PC-3 (cell line): ENCODE data around the gene TNP1. TPM values are rescaled to one million over a fixed set of nuclear protein-coding genes. Genes with fewer than 3 reads are reported as not detected.

Experiments used
- ATAC-seq: fragments of 200-7000 bp; cut with Tn5 transposase; 2 replicates; pipeline ENCODE4 v1.9.1; 2020; ENCODE audit warnings: mild to moderate bottlenecking, moderate library complexity
- BruUV-seq: library from RNA; stranded (reverse); fragments of 400-500 nt; replicated peaks from 2 replicates; lab custom pipeline; 2021; lab: Mats Ljungman, UMichigan
- CTCF ChIA-PET: fragments of 300-600 bp; sonication (Branson Sonifier 250); formaldehyde crosslinking; loops from one replicate; lab custom pipeline; 2022; ENCODE audit warnings: antibody characterized with exemption; lab: Charles Lee
- POLR2A ChIA-PET: fragments of 300-600 bp; sonication (Branson Sonifier 250); formaldehyde crosslinking; loops from one replicate; lab custom pipeline; 2022; ENCODE audit warnings: antibody characterized with exemption; ENCODE audit not compliant: unreplicated experiment; lab: Charles Lee
- DNase-seq: peaks from one replicate; pipeline ENCODE4 v3.0.0-alpha.2; 2015
- H2AFZ ChIP-seq: fragments of 300-600 bp; sonication (generic); 2 replicates; pipeline ENCODE4 v1.6.0; 2016; ENCODE audit warnings: antibody characterized with exemption, low read length
- H3F3A ChIP-seq: fragments of 300-600 bp; sonication (generic); one replicate; pipeline ENCODE4 v1.6.0; 2017; ENCODE audit warnings: antibody characterized with exemption, low read length, control low read depth, mild to moderate bottlenecking; ENCODE audit not compliant: unreplicated experiment
- H3K27ac ChIP-seq: fragments of 300-600 bp; sonication (generic); 2 replicates; pipeline ENCODE4 v1.5.1; 2016; ENCODE audit warnings: mild to moderate bottlenecking, low read length
- H3K27me3 ChIP-seq: fragments of 300-600 bp; sonication (generic); 2 replicates; pipeline ENCODE4 v1.6.1; 2016; ENCODE audit warnings: low read length, mixed read lengths
- H3K36me3 ChIP-seq: fragments of 300-600 bp; sonication (generic); 2 replicates; pipeline ENCODE4 v1.6.1; 2016; ENCODE audit warnings: low read depth, mixed run types, low read length, mixed read lengths
- H3K4me1 ChIP-seq: fragments of 300-600 bp; sonication (generic); 2 replicates; pipeline ENCODE4 v1.5.1; 2016; ENCODE audit warnings: low read length; ENCODE audit not compliant: insufficient read depth
- H3K4me2 ChIP-seq: fragments of 300-600 bp; sonication (generic); 2 replicates; pipeline ENCODE4 v1.6.0; 2016; ENCODE audit warnings: low read length
- H3K4me3 ChIP-seq: fragments of 300-600 bp; sonication (generic); 2 replicates; pipeline ENCODE4 v1.5.1; 2016; ENCODE audit warnings: mild to moderate bottlenecking, low read length, mixed read lengths
- H3K79me2 ChIP-seq: fragments of 300-600 bp; sonication (generic); 2 replicates; pipeline ENCODE4 v1.6.1; 2017; ENCODE audit warnings: low read length, mixed read lengths
- H3K9ac ChIP-seq: fragments of 300-600 bp; sonication (generic); 2 replicates; pipeline ENCODE4 v1.6.0; 2016; ENCODE audit warnings: mild to moderate bottlenecking, low read length
- H3K9me2 ChIP-seq: fragments of 300-600 bp; sonication (generic); replicated peaks from 2 replicates; pipeline ENCODE4 v1.6.1; 2016; ENCODE audit warnings: mixed run types, low read length, mixed read lengths
- H3K9me3 ChIP-seq: fragments of 300-600 bp; sonication (generic); 2 replicates; pipeline ENCODE4 v1.6.1; 2016; ENCODE audit warnings: low read length, mixed read lengths
- H4K20me1 ChIP-seq: fragments of 300-600 bp; sonication (generic); 2 replicates; pipeline ENCODE4 v1.6.1; 2016; ENCODE audit warnings: low read length, mixed read lengths
- EZH2 ChIP-seq: fragments of 300-600 bp; sonication (generic); IDR thresholded peaks from one replicate; pipeline ENCODE4 v1.6.1; 2017; ENCODE audit warnings: antibody characterized with exemption, mild to moderate bottlenecking, low read length; ENCODE audit not compliant: unreplicated experiment
- EZH2phosphoT487 ChIP-seq: fragments of 300-600 bp; sonication (generic); IDR thresholded peaks from 2 replicates; pipeline ENCODE4 v1.6.1; 2018; ENCODE audit warnings: mild to moderate bottlenecking, antibody characterized with exemption, low read length, borderline replicate concordance
- intact Hi-C: fragments of 100-400 bp; cut with micrococcal nuclease; formaldehyde crosslinking; loops from 2 replicates; pipeline ENCODE4 v1.9.0; 2023
- total RNA-seq: library from RNA; depleted of rRNA; stranded (reverse); fragments of >200 nt; gene quantifications from 2 replicates; pipeline ENCODE4 v1.2.3, GENCODE V29; 2014
- TF ChIP-seq, protein P1 (sequence below): fragments of 300-600 bp; sonication (generic); conservative IDR thresholded peaks from 2 replicates; pipeline ENCODE4 v1.5.1; 2017; ENCODE audit warnings: antibody characterized with exemption, low read depth, mild to moderate bottlenecking, low read length

Gene TNP1
- total RNA-seq, 1 experiment from 2014 or later = not detected

DNA sequence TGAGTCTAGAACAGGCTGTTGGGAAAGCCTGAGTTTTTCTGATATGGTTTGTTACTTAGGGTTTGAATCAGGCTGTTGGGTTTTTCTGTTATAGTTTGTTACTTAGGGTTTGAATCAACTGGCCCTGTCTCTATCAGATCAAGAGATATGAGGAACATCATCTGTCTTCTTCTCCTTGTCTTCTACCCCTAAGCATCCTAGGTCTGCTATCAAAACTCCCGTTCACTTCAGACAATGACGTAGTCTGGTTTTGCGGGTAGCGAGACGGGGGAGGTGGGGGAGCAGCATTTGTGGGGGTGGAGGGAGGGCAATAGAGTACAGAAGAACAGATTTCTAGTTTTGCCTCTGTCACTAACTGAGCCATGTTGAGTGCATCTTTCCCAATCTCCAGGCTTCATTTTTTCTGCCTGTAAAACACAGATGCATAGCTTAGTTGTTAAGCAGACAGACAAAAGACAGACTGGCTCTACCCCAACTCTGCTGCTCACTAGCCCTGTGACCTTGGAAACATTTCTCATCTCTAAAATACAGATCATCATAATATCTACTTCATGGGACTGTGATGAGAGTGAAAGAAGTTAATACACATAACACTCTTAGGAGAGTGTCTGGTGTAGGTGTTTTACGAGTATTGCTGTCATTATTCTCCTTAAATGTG, 9.1 kb downstream of the TNP1 start:
- BruUV-seq = no TSS peak
- peaks cover 14% of the 10 kb centered on the region; the same call in 1 of the 2 replicates for H3K27me3 ChIP-seq
- H2AFZ ChIP-seq = no peak overlapping the region
- intact Hi-C loops = no loop called here
- H3K4me2 ChIP-seq = no peak overlapping the region
- H4K20me1 ChIP-seq = no peaks in the 10 kb centered on the region
- ChIA-PET POLR2A (no interaction called here), CTCF (no interaction called here)
- DNase-seq (no peak), ATAC-seq (no peak)
- H3K4me1 ChIP-seq = no peaks in the 10 kb centered on the region
- H3K9me2 ChIP-seq = no peaks in the 10 kb centered on the region
- no peak overlapping the region for H3K9ac ChIP-seq
- TF ChIP-seq, protein P1, sequence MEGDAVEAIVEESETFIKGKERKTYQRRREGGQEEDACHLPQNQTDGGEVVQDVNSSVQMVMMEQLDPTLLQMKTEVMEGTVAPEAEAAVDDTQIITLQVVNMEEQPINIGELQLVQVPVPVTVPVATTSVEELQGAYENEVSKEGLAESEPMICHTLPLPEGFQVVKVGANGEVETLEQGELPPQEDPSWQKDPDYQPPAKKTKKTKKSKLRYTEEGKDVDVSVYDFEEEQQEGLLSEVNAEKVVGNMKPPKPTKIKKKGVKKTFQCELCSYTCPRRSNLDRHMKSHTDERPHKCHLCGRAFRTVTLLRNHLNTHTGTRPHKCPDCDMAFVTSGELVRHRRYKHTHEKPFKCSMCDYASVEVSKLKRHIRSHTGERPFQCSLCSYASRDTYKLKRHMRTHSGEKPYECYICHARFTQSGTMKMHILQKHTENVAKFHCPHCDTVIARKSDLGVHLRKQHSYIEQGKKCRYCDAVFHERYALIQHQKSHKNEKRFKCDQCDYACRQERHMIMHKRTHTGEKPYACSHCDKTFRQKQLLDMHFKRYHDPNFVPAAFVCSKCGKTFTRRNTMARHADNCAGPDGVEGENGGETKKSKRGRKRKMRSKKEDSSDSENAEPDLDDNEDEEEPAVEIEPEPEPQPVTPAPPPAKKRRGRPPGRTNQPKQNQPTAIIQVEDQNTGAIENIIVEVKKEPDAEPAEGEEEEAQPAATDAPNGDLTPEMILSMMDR = no peak
- no peak for TF ChIP-seq EZH2phosphoT487
- TF ChIP-seq EZH2 = no peak
- H3K4me3 ChIP-seq = no peak overlapping the region
- no peaks in the 10 kb centered on the region for H3K79me2 ChIP-seq
- H3K9me3 ChIP-seq = no peaks in the 10 kb centered on the region
- no peaks in the 10 kb centered on the region for H3K36me3 ChIP-seq
- H3F3A ChIP-seq = no peaks in the 10 kb centered on the region
- H3K27ac ChIP-seq = no peak overlapping the region

DNA sequence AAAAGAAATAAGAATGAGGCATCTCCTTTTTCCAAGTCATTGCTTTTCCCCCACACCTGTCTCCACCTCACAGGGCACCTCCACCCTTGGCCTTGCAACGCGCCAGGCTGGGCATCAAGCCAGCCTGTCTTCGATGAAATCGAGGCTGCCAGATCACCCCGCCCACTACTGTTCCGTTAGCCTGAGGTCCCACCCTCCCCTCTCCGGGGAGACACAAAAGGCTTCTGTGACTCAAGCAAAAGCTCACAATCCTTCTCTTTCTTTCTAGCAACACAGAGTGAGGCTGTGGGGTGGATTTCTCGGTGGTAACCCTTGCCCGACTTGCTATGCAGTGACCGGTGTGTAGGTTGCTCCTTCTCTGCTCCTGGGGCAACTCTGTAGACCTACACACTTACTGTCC, 9.9 kb downstream of the TNP1 start:
- H3K27ac ChIP-seq = no peak overlapping the region
- H3K9me3 ChIP-seq = no peaks in the 10 kb centered on the region
- BruUV-seq = no TSS peak
- TF ChIP-seq, protein P1 = no peak
- TF ChIP-seq EZH2 = no peak
- TF ChIP-seq EZH2phosphoT487 = no peak
- H3F3A ChIP-seq = no peaks in the 10 kb centered on the region
- peaks cover 14% of the 10 kb centered on the region; the same call in 1 of the 2 replicates for H3K27me3 ChIP-seq
- ATAC-seq (no peak), DNase-seq (peak; percentile 41)
- no peak overlapping the region for H3K4me2 ChIP-seq
- no peaks in the 10 kb centered on the region for H3K36me3 ChIP-seq
- CTCF ChIA-PET = no interaction called here
- no peaks in the 10 kb centered on the region for H3K4me1 ChIP-seq
- POLR2A ChIA-PET = no interaction called here
- 0 out of 2 replicates have a peak overlapping the region, but pooled peaks have one; percentile 17 for H2AFZ ChIP-seq
- no peaks in the 10 kb centered on the region for H3K79me2 ChIP-seq
- H3K9me2 ChIP-seq = no peaks in the 10 kb centered on the region
- no peak overlapping the region for H3K4me3 ChIP-seq
- no peaks in the 10 kb centered on the region for H4K20me1 ChIP-seq
- intact Hi-C loops = no loop called here
- H3K9ac ChIP-seq = no peak overlapping the region

DNA sequence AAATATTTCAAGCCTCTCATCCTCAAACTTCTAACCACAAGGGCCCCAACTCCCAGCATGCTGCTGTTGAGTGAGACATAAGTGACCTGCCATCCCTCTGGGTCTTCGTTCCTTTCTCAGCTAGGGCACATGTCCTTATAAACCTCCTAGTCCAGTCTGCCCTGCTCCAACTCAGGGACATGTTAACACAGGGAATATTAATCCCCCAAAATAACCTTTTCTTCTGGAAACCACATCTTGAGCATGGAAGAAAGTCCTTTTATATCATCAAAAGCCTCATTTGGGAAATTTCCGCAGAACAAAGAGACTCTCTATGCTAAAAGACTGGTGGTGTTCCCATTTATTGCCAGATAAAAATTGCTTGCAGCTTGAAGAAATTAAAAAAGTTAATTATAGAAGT, 14.4 kb downstream of the TNP1 start:
- intact Hi-C loops = no loop called here
- CTCF ChIA-PET = no interaction called here

More for the DNA sequence above, 14.4 kb downstream of the TNP1 start:
- no peaks in the 10 kb centered on the region for H3K36me3 ChIP-seq
- POLR2A ChIA-PET = no interaction called here
- H3K4me3 ChIP-seq = no peak overlapping the region
- no peak overlapping the region for H3K27ac ChIP-seq
- no peak overlapping the region for H3K4me2 ChIP-seq
- DNase-seq (no peak), ATAC-seq (no peak)
- no peaks in the 10 kb centered on the region for H3K4me1 ChIP-seq
- no peak overlapping the region for H3K9ac ChIP-seq
- no peaks in the 10 kb centered on the region for H4K20me1 ChIP-seq
- H3K27me3 ChIP-seq = peaks cover 12% of the 10 kb centered on the region; the same call in 1 of the 2 replicates
- H3F3A ChIP-seq = no peaks in the 10 kb centered on the region
- TF ChIP-seq EZH2 (no peak), EZH2phosphoT487 (no peak)
- TF ChIP-seq, protein P1 = no peak
- BruUV-seq = no TSS peak
- H3K9me2 ChIP-seq = no peaks in the 10 kb centered on the region
- H3K9me3 ChIP-seq = no peaks in the 10 kb centered on the region
- H3K79me2 ChIP-seq = no peaks in the 10 kb centered on the region
- H2AFZ ChIP-seq = no peak overlapping the region
